HG02870 (cell line): ENCODE results near the gene DDB1.

ENCODE experiments used
- ATAC-seq: cut with Tn5 transposase; IDR thresholded peaks from one replicate; pipeline ENCODE4 v1.9.1; 2021; ENCODE audit warnings: mild to moderate bottlenecking, moderate library complexity; ENCODE audit not compliant: unreplicated experiment

Gene DDB1

DNA sequence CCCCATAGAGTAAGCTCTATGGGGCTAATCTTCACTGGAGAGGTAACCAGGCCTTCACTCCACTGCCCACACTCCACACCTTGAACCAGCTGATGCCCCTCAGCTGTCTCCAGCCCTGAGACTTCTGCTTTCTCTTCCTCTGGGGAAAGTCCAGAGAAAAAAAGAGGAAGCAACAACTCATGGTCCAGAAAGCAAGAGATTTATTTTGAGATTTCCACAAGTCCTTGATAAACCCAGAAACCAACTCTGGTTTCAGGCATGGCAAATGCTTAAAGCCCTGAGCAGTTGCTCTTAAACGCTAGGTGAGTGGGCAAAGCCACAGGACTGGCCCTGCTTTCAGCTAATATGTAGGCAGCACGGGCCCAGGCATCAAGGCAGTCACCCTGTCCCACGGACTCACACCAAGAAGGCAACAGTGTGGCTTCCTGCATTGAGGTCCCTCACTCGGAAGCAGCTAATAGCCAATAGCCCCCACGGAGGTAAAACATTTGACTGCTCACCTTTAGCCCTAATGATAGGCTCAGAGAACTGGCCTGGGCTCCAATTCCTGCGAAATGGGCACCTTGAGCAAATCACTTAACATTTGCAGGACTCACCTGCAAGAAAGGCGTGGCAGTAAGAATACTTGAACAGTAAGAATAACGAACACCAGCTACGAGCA is 24.5 kb upstream of the DDB1 start:
- ATAC-seq = peak; percentile 39

GRCh38 chr11:61356706-61357105 is 23.8 kb upstream of the DDB1 start:
- no peak for ATAC-seq

DNA sequence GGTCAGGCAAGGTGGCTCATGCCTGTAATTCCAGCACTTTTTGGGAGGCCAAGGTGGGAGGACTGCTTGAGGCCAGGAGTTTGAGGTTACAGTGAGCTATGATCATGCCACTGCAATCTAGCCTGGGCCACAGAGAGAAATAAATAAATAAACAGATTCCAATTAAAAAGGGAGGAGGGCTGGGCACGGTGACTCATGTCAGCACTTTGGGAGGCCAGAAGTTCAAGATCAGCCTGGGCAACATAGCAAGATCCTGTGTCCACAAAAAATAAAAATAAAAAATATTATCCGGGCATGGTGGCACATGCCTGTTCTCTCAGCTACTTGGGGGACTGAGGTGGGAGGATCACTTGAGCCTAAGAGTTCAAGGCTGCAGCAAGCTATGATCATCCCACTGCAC is 21.3 kb upstream of the DDB1 start:
- ATAC-seq = no peak

- no peak for ATAC-seq
These were observed 20.5 kb upstream of the DDB1 start for GRCh38 chr11:61353131-61354067.

GRCh38 chr11:61352038-61352437 is 19.1 kb upstream of the DDB1 start:
- ATAC-seq = no peak

DNA sequence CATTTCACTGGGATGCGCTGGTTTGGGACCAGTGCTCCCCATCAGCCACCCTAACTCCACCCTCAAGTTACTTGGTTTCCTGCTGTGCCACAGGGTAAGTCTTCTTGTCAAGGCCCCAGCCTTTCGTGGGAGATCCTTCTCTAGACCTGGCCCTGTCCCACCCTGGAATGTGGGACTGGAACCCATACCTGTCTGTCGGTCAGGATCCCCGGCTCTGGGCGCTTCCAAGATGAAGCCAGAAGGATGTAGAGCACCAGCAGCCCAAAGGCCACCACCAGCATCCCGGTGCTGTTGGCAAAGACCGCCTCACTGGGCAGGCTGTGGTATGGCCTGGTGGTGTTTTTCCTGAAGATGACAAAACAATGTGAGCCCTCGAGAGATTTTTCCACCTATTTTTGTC is 17.9 kb upstream of the DDB1 start:
- no peak for ATAC-seq

- no peak for ATAC-seq
These were observed 17.4 kb upstream of the DDB1 start for GRCh38 chr11:61350336-61350735.

- no peak for ATAC-seq
These were observed 17.0 kb upstream of the DDB1 start for GRCh38 chr11:61349916-61350315.

DNA sequence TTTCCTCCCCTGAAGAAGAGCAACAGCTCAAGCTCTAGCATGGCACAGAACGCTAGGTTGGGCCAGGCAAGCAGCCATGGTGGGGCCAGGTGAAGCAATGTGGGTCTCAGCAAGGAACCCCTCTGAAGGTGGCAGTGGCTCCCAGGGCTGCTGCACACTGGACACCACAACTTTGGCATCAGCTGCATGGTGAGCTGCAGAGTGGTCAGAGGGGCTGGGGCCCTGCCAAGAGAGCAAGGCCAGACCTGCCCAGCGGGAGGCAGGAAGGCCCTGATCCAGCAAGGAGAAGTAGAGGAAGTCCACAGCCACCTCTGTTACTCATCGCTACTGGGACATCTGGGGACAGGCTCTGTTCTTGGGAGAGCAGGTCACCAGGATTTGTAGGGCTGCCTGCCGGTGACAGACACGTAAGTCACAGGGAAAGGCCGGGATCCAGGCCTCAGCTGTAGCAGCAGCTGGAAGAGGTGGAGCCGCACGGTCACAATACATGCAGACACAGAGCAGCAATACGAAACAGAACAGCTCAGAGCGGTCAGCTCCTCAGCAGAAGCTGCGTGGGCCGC is 16.4 kb upstream of the DDB1 start:
- ATAC-seq = no peak

DNA sequence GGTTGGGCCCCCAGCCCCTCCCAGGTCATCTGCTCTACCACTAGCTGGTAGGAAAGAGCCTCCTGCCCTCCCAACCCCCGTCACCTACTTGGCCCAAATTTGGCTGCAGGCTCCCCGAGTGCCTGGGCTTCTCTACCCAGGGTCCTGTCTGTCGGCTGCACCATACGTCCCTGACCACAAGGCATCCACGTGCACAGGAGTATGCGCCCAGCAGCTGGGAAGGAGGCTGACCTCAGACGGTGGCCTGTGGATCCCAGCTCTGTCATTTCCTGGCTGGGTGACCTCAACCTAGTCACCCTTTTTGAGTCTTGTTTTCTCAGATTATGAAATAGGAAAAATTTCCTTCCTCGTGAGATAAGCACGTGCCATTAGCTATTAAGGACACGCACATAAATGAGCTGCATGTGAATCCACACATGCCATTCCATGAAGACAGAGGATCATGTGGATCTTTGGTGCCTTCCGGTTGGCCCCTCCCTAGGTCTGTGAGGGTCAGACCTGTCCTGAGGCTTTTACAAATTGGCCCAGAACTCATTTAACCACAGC is 15.1 kb upstream of the DDB1 start:
- no peak for ATAC-seq

GRCh38 chr11:61345954-61346843 is 13.3 kb upstream of the DDB1 start:
- no peak for ATAC-seq

GRCh38 chr11:61345170-61345610 is 12.3 kb upstream of the DDB1 start:
- ATAC-seq = no peak

GRCh38 chr11:61343792-61344745 is 11.2 kb upstream of the DDB1 start:
- no peak for ATAC-seq

DNA sequence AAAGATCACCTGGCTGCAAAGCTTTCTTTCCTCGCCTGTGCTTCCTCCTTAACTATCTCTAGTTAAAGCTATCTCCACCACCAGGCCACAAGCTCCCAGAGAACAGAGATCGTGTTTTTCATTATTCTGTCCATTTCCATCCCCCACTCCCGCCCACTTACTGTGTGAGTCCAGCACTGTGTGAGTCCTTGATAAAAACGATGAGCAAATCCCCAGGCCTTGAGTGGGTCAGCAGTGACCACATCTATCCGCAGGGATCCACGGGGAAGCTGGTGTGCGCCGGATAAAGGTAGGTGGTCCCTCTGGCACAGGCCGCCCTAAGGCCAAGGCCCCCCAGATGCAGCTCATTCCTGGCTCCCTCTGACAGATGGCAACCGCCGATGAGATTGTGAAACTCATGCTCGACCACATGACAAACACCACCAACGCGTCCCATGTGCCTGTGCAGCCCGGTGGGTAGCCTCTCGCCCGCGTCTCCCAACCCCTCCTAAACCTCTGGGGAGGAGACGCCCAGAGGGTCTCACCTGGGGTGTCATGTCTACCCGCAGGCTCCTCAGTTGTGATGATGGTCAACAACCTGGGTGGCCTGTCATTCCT is 9.4 kb upstream of the DDB1 start:
- no peak for ATAC-seq

- no peak for ATAC-seq
These were observed 8.8 kb upstream of the DDB1 start for GRCh38 chr11:61341706-61342105.

DNA sequence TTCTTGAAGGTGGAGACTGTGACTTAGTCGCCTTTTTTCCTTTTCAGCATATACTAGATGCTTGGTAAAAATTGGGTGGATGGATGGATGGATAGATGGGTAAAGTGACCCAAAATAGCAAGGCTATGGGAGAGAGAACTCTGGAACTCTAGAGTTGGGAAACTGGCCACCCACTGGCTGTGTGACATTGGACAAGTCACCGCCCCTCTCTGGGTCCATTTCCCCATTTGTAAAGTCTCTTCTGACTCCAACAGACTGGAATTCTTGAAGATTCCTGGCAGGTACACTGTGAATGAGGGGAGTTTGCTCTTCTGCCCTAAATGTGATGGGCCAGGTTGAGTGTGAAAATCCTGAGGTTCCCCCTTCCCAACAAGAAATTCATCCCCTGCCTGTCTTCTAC is 8.1 kb upstream of the DDB1 start:
- no peak for ATAC-seq

GRCh38 chr11:61339490-61339878 is 6.6 kb upstream of the DDB1 start:
- no peak for ATAC-seq

- ATAC-seq = no peak
These were observed 6.0 kb upstream of the DDB1 start for GRCh38 chr11:61338783-61339489.
